Stimulated activated CD4-positive, alpha-beta T cell treated with anti-CD3 and anti-CD28 coated beads, Interleukin-12 subunit alpha, Interleukin-12 subunit beta, amount 100 ng/mL, for 48 hours (primary cell): ENCODE results near the gene CLDN19.
"Not testable (repeated sequence)": the region's sequence is repeated elsewhere in the genome, so short reads cannot be mapped to it uniquely, and the experiment has no call there.

ENCODE experiments used
- DNase-seq, 3 donors: peaks; one replicate each; pipeline ENCODE4 v3.0.0-alpha.2; 2020; ENCODE audit warnings: low read depth in 2 of 3, low spot score in 1 of 3

The CLDN19 gene

GRCh38 chr1:42740851-42741580 lies 980 bp upstream of the CLDN19 start:
- DNase-seq: no peak

GRCh38 chr1:42738678-42739226 lies 1.3 kb downstream of the CLDN19 start:
- no peak for DNase-seq

- DNase-seq: no peak
Measured at GRCh38 chr1:42737986-42738677, 1.9 kb downstream of the CLDN19 start.

GRCh38 chr1:42737257-42737656 lies 2.8 kb downstream of the CLDN19 start:
- no peak for DNase-seq

- DNase-seq: no peak
Measured at GRCh38 chr1:42736571-42737200, 3.4 kb downstream of the CLDN19 start.

GRCh38 chr1:42736152-42736551 lies 3.9 kb downstream of the CLDN19 start:
- peak in 1 of 3 donors; percentile 4 for DNase-seq

GRCh38 chr1:42735477-42736105 lies 4.4 kb downstream of the CLDN19 start:
- DNase-seq: no peak

GRCh38 chr1:42735056-42735455 lies 5.0 kb downstream of the CLDN19 start:
- no peak for DNase-seq

- no peak for DNase-seq
Measured at GRCh38 chr1:42734201-42735035, 5.6 kb downstream of the CLDN19 start.

- DNase-seq: no peak
Measured at GRCh38 chr1:42733415-42734200, 6.4 kb downstream of the CLDN19 start.

GRCh38 chr1:42732126-42732680 lies 7.8 kb downstream of the CLDN19 start:
- DNase-seq: no peak

GRCh38 chr1:42731585-42731984 lies 8.5 kb downstream of the CLDN19 start:
- no peak for DNase-seq

- peak; percentile 29 to 65 (median 54) for DNase-seq
Measured at GRCh38 chr1:42730988-42731387, 9.0 kb downstream of the CLDN19 start.

- DNase-seq: no peak
Measured at GRCh38 chr1:42730002-42730401, 10.0 kb downstream of the CLDN19 start.

GRCh38 chr1:42725820-42726219 lies 14.2 kb downstream of the CLDN19 start:
- DNase-seq: not testable (repeated sequence)

GRCh38 chr1:42723511-42723910 lies 16.5 kb downstream of the CLDN19 start:
- DNase-seq: no peak

GRCh38 chr1:42722403-42722802 lies 17.6 kb downstream of the CLDN19 start:
- DNase-seq: not testable (repeated sequence)

- DNase-seq: no peak
Measured at GRCh38 chr1:42721926-42722325, 18.1 kb downstream of the CLDN19 start.

- no peak for DNase-seq
Measured at GRCh38 chr1:42720868-42721267, 19.2 kb downstream of the CLDN19 start.
